HG03097 (cell line): ENCODE data around the gene TRPM4.
"Not testable (repeated sequence)": the region's sequence is repeated elsewhere in the genome, so short reads cannot be mapped to it uniquely, and the experiment has no call there.

ENCODE experiments used
- ATAC-seq: cut with Tn5 transposase; IDR thresholded peaks from one replicate; pipeline ENCODE4 v1.9.1; 2021; ENCODE audit not compliant: unreplicated experiment, low FRiP score

Gene TRPM4

GRCh38 chr19:49150106-49150943 is 7.3 kb upstream of the TRPM4 start:
- no peak for ATAC-seq

- no peak for ATAC-seq
These were observed 6.7 kb upstream of the TRPM4 start for GRCh38 chr19:49150944-49151243.

GRCh38 chr19:49151267-49152118 is 6.1 kb upstream of the TRPM4 start:
- ATAC-seq = no peak

DNA sequence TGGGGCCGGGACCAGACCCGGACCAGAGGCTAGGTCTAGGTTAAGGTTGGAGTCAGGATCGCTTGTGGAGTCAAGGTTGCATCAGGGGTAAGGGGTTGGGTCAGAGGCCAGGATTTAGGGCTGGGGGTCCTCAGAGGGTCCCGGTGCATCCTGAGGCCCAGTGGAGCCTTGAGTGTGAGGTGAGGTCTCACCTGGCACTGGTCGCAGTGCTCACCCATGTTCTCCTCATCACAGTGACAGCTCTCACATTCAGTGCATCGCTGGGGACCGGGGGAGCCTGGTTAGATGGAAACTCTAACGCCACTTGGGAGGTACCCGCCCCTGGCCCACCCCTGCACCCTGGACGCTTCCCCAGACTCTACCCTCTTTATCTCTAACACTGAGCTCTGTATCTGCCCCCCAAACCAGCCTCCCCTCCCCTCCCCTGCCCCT is 5.5 kb upstream of the TRPM4 start:
- ATAC-seq = no peak

- no peak for ATAC-seq
These were observed 4.3 kb upstream of the TRPM4 start for GRCh38 chr19:49153167-49153809.

GRCh38 chr19:49154279-49154678 is 3.3 kb upstream of the TRPM4 start:
- ATAC-seq = no peak

DNA sequence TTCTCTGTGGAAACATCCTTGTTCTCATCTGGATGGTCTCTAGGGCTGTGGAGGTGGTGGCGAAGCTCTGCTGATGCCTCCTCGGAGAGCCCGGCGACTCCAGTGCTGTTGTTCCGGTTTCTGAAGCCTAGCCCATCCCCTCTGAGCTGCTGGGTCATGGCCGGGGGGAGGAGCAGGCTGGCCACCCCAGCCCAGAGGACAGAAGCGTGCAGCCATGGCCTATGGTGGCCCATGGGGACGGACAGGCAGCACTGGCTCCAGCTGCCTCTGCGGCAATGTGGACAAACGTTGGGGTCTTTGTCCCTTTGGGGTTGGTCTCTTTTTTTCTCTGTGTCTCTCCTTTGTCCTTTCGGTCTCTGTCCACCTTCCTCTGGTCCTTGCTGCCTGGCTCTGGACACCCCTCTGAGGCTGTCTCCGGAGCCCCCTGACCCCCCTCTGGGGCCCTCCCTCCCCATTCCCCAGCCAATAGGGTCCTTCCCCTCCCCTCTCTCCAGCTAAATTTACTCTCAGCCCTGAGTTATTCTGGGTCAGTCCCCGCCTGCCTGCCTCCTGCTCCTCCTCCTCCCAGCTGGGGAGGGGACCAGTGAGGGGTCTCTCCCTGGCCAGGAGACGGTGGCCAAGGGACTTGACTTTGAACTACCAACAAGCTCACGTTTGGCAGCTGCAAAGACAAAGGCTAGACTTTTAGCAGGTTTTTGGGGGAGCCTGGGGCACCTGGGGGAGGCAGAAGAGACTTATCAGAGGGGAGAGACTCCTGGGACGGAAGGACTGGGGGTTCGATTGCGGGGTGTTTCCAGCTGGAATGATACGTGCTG is 2.4 kb upstream of the TRPM4 start, which contains the start of gene HRC:
TSS of gene HRC (minus strand) at position 392 of the 815 bp plus-strand sequence. CDS start at position 233, 159 bp downstream.
- no peak for ATAC-seq

DNA sequence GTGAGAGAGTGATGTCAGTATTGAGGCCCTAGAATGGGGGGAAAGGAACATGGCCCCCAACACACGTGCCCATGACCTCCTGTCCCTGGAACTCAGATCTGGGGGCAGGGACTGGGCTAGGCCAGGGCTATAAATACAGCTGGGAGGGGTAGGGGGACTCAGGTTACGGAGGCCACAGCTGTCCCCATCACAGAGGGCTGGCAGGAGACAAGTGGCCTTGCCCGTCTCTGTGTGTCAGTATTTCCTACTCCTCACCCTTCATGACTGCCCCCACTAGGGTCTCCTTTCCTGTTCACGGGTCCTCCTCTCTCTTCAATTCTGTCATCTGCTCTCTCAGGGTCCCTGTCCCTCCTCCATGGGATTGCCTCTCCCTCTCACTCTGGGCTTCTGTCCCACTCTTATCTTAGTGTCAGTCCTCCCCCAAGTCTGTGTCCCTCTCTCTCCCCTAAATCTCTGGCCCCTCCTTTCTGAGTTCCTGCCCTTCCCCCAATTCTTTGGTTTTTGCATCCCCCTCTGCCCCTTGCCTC is 1.7 kb upstream of the TRPM4 start:
- ATAC-seq = no peak

- ATAC-seq = no peak
These were observed 3.0 kb downstream of the TRPM4 start for GRCh38 chr19:49160450-49161189.

- no peak for ATAC-seq
These were observed 4.4 kb downstream of the TRPM4 start for GRCh38 chr19:49161987-49162386.

GRCh38 chr19:49165111-49165750 is 7.6 kb downstream of the TRPM4 start:
- ATAC-seq = no peak

GRCh38 chr19:49165865-49166301 is 8.3 kb downstream of the TRPM4 start:
- no peak for ATAC-seq

DNA sequence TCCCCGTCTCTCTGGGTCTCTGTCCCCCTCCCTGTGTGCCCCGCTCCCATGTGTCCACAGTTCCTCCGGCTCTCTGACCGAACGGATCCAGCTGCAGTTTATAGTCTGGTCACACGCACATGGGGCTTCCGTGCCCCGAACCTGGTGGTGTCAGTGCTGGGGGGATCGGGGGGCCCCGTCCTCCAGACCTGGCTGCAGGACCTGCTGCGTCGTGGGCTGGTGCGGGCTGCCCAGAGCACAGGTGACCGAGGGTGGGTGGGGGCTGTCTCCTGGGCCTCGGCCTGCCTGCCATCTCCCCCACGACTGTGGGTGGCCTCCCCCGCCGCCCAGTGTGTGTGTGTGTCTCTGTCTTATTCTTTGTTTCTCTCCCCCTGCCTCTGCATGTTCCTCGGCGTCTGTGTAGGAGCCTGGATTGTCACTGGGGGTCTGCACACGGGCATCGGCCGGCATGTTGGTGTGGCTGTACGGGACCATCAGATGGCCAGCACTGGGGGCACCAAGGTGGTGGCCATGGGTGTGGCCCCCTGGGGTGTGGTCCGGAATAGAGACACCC is 10.3 kb downstream of the TRPM4 start:
- no peak for ATAC-seq

DNA sequence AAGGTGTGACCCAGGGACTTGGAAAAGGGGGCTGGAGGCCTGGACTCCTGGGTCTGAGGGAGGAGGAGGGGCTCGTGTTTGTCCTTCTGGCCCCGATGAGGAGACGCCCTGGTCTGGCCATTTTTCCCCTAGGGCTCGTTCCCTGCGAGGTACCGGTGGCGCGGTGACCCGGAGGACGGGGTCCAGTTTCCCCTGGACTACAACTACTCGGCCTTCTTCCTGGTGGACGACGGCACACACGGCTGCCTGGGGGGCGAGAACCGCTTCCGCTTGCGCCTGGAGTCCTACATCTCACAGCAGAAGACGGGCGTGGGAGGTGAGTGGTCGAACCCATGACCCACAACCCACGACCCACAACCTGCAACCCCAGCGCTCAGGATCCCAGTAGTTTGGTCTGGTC is 10.8 kb downstream of the TRPM4 start:
- ATAC-seq = no peak

DNA sequence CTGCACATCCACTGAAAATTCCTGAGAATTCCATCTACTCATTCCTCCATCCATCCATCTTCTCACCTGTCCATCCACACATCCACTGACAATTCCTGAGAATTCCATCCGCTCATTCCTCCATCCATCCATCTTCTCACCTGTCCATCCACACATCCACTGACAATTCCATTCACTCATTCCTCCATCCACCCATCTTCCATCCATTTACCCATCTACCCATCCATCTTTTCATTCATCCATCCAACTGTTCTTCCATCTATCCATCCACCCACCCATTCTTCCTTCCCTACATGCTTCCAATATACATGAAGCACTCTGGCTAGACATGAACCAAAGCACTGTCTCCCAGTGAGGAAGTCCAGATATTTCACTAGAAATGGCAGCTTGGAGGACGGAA is 15.6 kb downstream of the TRPM4 start:
- no peak for ATAC-seq

- no peak for ATAC-seq
These were observed 23.1 kb downstream of the TRPM4 start for GRCh38 chr19:49180659-49181058.

DNA sequence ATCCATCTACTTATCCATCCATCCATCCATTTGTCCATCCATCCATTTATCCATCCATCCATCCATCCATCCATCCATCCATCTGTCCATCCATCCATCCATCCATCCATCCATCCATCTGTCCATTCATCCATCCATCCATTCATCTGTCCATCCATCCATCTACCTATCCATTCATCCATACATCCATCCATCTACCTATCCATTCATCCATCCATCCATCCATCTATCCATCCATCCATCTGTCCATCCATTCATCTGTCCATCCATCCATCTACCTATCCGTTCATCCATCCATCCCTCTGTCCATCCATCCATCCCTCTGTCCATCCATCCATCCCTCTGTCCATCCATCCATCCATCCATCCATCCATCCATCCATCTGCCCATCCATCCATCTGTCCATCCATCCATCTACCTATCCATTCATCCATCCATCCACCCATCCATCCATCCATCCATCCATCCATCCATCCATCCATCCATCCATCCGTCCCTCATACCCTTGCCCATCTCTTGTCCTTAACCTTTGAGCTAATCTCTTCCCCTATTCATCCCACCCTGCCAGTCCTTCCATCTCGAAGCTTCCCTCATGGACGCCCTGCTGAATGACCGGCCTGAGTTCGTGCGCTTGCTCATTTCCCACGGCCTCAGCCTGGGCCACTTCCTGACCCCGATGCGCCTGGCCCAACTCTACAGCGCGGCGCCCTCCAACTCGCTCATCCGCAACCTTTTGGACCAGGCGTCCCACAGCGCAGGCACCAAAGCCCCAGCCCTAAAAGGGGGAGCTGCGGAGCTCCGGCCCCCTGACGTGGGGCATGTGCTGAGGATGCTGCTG is 24.6 kb downstream of the TRPM4 start:
- not testable (repeated sequence) for ATAC-seq
